HG03064 (cell line): Measurements from ENCODE around the gene ICOSLG.
"Not testable (repeated sequence)": the region's sequence is repeated elsewhere in the genome, so short reads cannot be mapped to it uniquely, and the experiment has no call there.

ENCODE experiments used
- ATAC-seq: cut with Tn5 transposase; IDR thresholded peaks from one replicate; pipeline ENCODE4 v1.9.1; 2021; ENCODE audit warnings: low read depth; ENCODE audit not compliant: unreplicated experiment

ICOSLG gene

DNA sequence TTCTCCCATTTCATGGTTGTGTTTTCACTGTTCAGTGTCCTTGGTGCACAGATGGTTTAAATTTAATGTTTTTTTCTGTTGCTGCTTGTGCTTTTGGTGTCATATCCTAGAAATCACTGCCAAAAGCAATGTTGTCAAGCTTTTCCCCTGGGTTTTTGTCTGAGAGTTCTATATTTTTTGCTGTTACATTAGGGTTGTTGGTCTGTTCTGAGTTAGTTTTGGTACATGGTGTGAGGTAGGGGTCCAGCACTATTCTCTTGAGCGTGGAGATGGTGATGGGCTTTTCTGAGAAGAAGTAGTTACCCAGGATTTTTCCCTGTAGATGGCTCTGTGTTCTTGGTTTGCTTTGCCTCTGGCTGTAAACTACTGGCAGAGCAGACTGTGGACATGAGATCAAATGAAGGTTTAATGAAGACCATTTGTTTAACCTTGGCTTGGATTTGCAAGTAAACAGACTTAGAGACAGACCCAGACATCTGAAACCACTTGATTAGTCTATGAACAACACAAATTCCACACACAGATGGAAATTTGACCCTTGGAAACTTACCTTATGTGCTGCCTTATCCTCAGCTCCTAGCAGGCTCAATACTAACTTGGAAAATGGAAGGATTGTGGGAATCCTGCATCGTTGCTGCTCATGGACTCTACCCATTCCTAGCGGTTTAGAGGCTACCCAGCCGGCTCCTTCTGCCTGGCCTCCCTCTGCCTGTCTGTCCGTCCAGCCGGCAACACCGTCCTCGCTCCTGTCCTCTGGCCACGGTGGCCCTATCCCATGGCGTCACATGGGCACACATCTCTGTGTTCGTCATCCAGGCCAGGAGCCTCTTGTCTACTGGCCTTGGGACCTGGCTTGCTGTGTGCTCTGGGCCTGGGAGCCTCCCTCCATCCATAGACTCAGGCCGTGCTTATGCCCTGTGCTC, 50.1 kb downstream of the ICOSLG start:
- not testable (repeated sequence) for ATAC-seq

DNA sequence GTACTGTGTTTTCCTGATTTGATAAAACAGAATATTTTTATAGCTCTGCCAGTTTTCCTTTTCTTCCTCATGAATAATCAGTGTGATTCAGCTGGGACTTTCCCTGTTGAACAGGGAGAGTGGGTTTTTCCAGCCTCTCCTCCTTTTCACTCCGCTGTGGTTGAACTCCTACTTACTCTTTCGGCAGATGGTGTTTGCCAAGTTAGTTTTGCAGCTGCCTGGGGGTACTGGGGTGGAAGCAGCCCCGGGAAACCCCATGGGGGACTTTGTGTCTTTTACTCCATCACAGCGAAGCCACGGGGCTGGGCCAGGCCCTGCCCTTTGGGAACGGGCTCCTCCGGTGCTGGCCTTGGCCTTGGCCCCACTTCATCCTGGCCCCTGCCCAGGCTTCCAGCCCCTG, 55.9 kb downstream of the ICOSLG start:
- not testable (repeated sequence) for ATAC-seq

DNA sequence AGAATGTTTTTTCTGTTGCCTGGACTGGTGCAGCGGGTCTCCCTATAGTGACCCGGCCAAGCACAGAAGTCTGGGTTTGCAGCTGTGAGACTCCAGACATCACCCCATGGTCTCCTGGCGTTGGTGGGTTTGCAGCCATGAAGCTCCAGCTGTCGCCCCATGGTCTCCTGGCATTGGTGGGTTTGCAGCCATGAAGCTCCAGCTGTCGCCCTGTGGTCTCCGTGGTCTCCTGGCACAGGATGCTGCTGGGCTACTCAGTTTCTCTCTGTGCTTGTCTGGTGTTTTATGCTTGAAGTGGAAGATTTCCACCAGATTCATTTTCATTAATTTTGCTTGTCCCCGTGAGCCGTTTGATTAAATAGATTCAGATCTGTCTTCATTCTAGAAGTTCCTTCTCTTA, 58.5 kb downstream of the ICOSLG start:
- ATAC-seq, result not testable (repeated sequence)

DNA sequence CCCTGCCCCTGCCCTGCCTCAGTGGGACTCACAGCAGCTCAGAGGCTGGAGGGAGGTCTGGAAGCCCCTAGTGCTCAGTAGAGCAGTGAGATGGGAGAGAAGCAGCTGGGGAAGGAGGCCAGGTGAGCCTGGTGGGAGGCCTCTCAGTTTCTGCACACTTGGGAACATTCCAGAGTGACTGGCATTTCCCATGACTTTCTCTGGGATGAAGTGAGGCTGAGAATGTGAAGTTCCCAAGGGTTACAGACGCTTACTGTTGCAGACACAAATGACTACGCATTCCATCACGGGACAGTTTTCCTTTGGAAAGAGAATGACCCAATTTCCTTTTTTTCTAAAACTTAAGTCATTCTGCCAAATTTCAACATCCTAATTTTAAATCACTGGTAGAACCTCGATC, 59.2 kb downstream of the ICOSLG start:
- not testable (repeated sequence) for ATAC-seq

DNA sequence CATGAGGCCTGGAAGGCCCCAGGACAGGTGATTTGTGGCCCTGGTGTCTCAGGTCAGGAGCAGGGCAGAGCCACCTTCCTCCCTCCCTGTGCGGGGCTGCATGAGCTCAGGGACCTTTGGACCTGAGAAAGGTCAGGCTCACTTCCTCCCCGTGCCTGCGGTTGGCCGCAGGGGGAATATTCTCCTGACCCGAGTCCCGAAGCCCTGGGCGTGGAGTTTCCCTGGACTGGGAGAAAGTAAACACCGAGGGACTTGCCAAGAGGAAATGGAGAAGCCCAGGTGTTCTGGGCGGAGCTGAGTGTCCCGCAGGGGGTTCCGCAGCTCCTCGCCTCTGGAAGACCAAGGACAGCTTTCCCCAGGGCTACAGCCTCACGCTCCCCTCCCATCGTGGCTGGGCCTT, 64.6 kb downstream of the ICOSLG start:
- ATAC-seq, result not testable (repeated sequence)

DNA sequence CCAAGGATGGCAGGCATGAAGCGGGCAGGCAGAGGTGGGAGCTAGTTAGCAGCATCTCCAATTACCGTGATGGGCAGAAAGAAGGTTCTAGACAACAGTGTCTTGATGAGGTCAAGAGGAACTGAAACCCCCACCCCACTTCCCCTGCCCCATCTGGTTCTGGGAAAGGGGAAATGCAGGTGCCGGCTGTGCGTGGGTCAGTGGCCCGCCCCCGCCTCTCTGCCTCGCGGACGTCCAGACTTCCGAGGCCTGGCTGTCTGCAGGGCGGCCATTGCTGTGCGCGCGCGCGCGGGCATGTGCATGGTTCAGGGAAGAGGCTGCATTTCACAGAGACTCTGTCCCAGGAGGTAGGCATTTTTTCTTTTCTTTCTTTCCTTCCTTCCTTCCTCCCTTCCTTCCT, 65.6 kb downstream of the ICOSLG start:
- ATAC-seq, result not testable (repeated sequence)
